Hippocampal formation (tissue), 2 donors: ENCODE data around the gene PIK3R3.

Experiments
- DNase-seq, 2 donors: peaks; one replicate each; lab custom pipeline; 2025; lab: John Stamatoyannopoulos, UW

PIK3R3 gene

DNA sequence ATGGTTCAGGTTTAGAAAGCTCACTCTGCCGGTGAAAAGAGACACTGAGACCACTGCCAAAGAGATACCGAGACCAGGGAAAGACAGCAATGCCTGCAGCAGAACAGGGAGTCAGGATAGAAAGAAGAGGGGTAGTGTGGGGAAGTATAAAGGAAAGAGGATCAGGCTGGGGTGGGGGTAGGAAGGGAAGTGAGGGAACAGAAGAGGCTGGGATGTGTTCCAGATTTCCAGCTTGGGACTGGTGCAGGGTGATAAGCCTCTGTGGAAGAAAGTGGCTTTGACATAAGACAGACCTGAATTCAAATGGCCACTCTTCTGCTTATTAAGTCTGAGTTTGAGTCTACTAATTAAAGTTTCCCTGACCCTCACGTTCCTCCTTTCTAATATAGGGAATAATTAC, 105.9 kb downstream of the PIK3R3 start:
- no peak for DNase-seq

DNA sequence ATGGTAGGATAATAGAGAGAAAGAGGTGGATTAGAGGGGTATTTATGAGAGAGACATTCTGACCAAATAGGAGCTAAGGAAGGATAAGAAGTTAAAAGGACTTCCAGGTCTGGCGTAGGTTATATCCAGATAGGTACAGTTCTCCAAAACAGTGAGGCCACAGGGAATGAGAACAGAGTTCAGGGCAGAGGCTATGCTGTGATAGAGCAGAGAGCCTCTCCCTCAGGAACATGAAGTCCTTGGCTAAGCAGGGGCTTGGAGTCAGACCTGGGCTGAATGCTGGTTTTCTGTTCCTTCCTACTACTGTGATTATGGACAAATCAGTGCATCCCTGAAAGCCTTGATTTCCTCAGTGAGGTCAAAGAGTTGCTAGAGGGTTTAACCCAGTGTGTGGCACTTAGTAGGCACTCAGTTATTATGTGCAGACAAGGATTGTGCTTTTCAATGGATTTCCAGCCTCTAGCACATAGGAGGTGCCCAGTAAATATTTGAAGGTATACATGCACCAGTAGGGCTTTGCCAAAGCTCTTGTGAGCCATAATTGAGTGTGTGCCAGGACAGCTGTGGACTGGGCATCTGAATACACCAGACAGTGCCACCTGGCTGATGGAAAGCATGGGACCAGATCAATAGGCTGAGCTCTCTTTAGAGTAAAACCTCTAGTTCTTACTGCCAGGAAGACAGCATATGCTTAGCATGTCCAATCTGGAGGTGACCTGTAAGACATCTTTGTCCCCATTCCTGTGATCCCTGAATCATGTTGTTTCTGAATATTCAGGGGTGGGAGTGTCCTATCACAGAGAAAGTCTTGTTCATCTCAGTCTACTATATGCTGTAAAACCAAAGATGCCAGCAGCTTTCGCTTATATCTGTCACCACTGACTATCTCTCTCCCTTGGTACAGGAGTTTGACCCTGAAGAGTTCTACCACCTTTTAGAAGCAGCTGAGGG, 111.1 kb downstream of the PIK3R3 start:
- DNase-seq, result no peak

GRCh38 chr1:46020010-46020409, 112.4 kb downstream of the PIK3R3 start:
- DNase-seq, result no peak

DNA sequence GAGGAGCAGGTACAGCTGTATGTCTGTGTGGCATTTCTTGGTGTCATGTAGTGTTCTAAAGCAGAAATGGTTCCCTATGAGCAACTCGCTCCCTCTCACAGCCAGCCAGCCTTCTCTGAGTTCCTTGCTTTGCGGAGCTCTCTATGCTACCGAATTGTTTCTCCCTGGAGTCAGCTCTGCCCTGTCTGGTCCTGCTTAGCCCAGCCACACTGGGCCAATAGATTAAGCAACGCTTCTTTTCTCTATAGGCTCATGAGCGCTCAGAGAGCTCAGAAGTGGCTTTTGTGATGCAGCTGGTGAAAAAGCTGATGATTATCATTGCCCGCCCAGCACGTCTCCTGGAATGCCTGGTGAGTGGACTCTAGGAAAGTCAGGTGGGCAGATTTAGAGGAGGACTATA, 113.1 kb downstream of the PIK3R3 start:
- DNase-seq, result no peak

DNA sequence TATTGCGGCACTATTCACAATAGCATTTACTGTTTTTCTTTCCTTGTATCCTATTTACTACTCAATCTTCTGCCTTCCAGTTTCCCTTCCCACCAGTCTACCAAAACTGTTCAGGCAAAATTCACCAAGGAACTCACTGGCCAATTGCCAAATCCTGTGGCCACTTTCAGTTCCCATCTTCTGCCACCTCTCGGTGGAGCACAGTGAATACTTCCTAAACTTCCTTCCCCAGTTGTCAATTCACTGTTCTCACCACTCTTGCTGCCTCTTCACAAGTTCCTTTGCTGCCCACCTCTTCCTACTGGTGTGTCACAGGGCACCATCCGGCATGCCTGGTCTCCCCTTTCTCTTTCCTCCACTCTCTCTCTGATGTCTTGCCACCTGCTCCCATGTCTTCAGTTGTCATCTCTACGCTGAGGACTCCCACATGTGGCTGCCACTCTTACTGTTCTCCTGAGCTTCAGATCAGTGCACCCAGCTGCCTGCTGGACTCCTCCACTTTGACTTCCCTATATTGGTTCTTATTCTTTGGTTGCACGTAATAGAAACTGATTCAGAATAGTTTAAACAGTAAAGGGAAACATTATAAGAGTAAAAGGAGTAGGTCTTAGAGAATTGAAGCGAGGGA, 114.4 kb downstream of the PIK3R3 start:
- peak in 1 of 2 donors; percentile 19 for DNase-seq

- no peak for DNase-seq
Observed at GRCh38 chr1:46013581-46013980, 118.8 kb downstream of the PIK3R3 start.

GRCh38 chr1:46012236-46012635, 120.2 kb downstream of the PIK3R3 start:
- no peak for DNase-seq

DNA sequence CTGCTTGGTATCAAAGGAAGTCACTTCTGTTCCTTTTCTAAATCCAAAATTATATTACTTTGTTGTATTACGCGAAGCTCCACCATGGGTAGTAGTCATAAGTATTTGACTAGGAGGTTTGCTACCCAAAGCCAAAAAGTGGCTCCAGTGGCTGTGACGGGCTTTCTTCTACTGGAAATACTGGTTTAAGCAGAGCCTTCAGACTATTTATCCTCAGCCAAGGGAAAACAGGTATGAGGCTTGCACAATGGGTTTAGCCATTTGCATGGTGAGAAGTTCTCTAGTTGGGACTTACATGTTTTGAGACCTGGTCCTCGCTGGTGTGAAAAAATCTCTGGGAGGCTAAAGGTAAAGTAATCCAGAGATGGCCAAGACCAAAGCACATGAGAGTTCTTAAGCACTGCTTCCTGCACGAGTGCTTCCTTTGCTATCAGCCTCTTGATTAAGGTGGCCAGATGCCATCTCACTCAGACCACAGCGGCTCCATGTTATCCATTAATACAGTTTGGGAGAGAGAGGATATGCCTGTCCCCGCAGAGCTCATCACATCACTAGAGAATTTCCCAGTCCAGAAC, 121.2 kb downstream of the PIK3R3 start:
- no peak for DNase-seq

DNA sequence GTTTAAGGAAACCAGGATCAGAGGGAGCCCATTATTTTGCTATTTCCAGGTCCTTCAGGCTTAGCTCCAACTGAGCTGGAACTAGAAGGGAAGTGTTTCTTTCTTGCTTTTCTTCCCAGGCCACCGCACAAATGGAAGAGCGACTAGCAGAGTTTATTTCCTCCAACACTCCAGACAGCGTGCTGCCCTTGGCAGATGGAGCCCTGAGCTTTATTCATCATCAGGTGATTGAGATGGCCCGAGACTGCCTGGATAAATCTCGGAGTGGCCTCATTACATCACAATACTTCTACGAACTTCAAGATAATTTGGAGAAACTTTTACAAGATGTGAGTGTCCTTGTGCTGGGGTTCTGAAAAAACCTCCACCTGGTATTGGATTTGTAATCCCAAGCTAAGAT, 121.8 kb downstream of the PIK3R3 start:
- DNase-seq, result no peak

DNA sequence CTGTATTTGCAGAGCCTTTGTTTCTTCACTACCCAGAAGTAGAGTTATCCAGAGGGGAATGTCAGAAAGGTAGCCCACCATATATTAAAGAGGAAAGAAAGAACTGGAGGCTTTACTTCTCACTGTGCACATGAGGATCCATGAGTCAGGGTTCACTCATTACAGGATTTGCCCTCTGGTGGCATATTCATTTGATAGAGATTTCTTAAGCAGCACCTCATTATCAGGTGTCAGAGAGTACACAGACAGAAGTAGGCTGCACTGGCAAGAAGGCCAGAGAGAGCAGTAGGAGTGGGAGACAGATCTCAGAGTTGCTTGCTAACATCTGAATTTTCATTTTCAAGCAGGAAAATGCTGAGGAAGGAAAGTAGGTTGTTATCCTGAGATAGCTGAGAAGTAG, 123.8 kb downstream of the PIK3R3 start:
- DNase-seq, result no peak

DNA sequence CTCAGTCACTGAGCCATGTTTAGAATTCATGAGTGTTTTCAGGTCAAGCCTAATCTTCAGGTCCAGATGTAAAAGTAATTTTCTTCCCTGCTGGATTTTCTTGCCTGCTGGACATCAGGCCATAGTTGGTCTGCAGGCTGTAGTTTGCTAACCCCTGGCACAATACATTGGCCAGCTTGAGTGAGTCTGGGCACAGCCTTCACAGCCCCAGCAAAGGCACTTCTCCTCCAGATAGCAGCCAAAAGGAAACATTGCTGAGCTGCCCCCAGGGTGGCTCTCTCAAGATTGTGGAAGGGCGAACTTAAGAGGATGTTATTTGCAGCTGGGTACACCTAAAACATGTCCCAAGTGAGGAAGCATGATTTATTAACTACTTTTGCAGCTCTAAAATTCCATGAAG, 126.8 kb downstream of the PIK3R3 start:
- no peak for DNase-seq

DNA sequence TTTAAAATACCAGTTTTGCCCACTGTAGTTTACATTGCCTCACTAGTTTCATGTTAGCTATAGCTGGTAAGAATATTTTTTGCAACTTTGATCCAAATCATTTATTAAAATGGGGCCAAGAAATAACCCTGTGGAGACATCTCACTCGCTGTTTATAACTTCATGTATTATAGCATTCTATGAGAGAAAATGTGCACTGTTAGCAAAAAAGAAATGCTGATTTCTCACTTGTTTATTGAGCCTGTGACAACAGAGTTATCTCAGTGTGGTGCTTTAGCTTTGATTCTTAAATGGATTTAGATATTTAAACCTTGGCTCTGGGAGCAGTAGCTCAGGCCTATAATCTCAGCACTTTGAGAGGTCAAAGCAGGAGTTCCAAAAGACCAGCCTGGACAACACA, 127.9 kb downstream of the PIK3R3 start:
- DNase-seq, result no peak

- no peak for DNase-seq
Observed at GRCh38 chr1:46003315-46003714, 129.1 kb downstream of the PIK3R3 start.

DNA sequence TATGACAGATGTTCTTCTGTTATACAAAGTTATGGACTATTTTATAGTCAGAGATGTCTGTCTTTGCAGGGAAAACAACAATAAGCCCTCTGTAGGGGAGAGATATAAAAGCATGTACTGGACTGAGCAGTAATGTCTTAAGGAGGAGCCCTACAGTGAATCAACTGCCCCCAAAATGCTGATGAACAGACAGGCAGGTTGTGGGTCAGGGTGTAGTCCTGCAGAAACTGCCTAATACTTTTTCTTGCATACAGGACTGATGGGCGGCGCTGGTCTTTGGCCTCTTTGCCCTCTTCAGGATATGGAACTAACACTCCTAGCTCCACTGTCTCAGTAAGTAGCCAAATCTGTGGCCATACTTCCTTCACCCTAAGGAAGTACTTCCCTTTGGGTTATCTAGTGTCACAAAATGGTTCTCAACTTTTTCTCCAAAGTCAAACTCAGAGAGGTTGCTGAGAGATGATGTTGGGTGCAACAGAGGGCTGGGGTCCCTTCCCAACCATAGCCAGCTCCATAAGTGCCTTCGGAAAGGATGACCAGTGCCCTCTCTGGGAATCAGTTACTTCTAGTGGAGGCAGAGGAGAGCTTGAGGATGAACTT, 129.8 kb downstream of the PIK3R3 start:
- DNase-seq, result no peak

- no peak for DNase-seq
Observed at GRCh38 chr1:46001081-46001785, 131.2 kb downstream of the PIK3R3 start.

GRCh38 chr1:45999507-45999906, 132.9 kb downstream of the PIK3R3 start:
- DNase-seq, result no peak

GRCh38 chr1:45998020-45998617, 134.3 kb downstream of the PIK3R3 start:
- no peak for DNase-seq

DNA sequence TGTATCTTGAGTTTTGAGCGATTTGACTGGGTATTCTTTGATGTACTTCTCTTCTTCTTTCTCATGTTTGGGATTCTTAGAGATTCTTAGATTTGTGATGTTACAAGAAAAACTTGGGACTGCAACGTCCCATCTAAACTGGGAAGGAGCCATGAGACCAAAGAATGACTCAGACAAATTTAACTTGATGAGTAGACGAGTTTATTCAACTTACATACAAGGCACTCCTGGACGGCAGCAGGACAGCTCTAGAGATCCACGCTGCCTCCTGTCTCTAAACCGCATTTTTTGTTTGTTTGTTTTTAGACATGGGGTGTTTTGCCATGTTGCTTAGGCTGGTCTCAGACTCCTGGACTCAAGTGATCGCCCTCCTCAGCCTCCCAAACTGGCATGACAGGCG, 137.1 kb downstream of the PIK3R3 start:
- no peak for DNase-seq

GRCh38 chr1:45994423-45994822, 138.0 kb downstream of the PIK3R3 start:
- no peak for DNase-seq
